Mesenchymal stem cell (in vitro differentiated cells and primary cell): ENCODE results near the gene OR5AP2.

ENCODE experiments used
- DNase-seq: peaks from one replicate; pipeline ENCODE4 v3.0.0-alpha.2; 2013
- H2AFZ ChIP-seq: one replicate; pipeline ENCODE4 v1.6.1; 2013; ENCODE audit warnings: low read depth, mild to moderate bottlenecking, control low read depth, inconsistent platforms, low read length, moderate library complexity
- H2AK5ac ChIP-seq: 2 replicates; pipeline ENCODE4 v1.6.1; 2013; ENCODE audit warnings: low read length, moderate library complexity, mild to moderate bottlenecking, inconsistent platforms; ENCODE audit not compliant: severe bottlenecking
- H2BK120ac ChIP-seq: one replicate; pipeline ENCODE4 v1.6.1; 2013; ENCODE audit warnings: low read depth, mild to moderate bottlenecking, inconsistent platforms, low read length, moderate library complexity
- H2BK12ac ChIP-seq, 2 experiments: one replicate each; pipeline ENCODE4 v1.6.1; 2013; ENCODE audit warnings: inconsistent platforms in 2 of 2, low read length in 2 of 2, mild to moderate bottlenecking in 2 of 2, moderate library complexity in 2 of 2, control low read depth in 1 of 2
- H2BK15ac ChIP-seq: one replicate; pipeline ENCODE4 v1.6.1; 2013; ENCODE audit warnings: mild to moderate bottlenecking, low read depth, inconsistent platforms; ENCODE audit not compliant: poor library complexity, severe bottlenecking
- H2BK5ac ChIP-seq: 2 replicates; pipeline ENCODE4 v1.6.1; 2013; ENCODE audit warnings: low read depth, mild to moderate bottlenecking, low read length, control low read depth, inconsistent platforms; ENCODE audit not compliant: poor library complexity, severe bottlenecking
- H3K14ac ChIP-seq, 2 experiments: one replicate each; pipeline ENCODE4 v1.6.1; 2013; ENCODE audit warnings: inconsistent platforms in 2 of 2, low read length in 2 of 2, control low read depth in 1 of 2, mild to moderate bottlenecking in 1 of 2, moderate library complexity in 1 of 2
- H3K18ac ChIP-seq, 2 experiments: one replicate each; pipeline ENCODE4 v1.6.1; 2013; ENCODE audit warnings: inconsistent platforms in 2 of 2, low read length in 2 of 2, control low read depth in 1 of 2, low read depth in 1 of 2, mild to moderate bottlenecking in 1 of 2
- H3K23ac ChIP-seq, 2 experiments: one replicate each; pipeline ENCODE4 v1.6.1; 2013; ENCODE audit warnings: inconsistent platforms in 2 of 2, low read length in 2 of 2, mild to moderate bottlenecking in 2 of 2, moderate library complexity in 2 of 2, control low read depth in 1 of 2
- H3K27ac ChIP-seq: 2 replicates; pipeline ENCODE4 v1.5.1; 2013; ENCODE audit warnings: mild to moderate bottlenecking, moderate library complexity, low read length, control low read depth, inconsistent platforms; ENCODE audit not compliant: poor library complexity, severe bottlenecking
- H3K27me3 ChIP-seq, 2 experiments: 2 replicates each; pipeline versions ENCODE4 v1.6.1 to v1.7.0; 2013; ENCODE audit warnings: low read length in 2 of 2, mild to moderate bottlenecking in 2 of 2, moderate library complexity in 2 of 2, control low read depth in 1 of 2, inconsistent platforms in 1 of 2; ENCODE audit not compliant: control insufficient read depth in 1 of 2, insufficient read depth in 1 of 2
- H3K36me3 ChIP-seq, 2 experiments: 2 replicates each; pipeline versions ENCODE4 v1.6.1 to v1.7.0; 2013; ENCODE audit warnings: low read length in 2 of 2, control low read depth in 1 of 2, inconsistent platforms in 1 of 2, low read depth in 1 of 2, mild to moderate bottlenecking in 1 of 2; ENCODE audit not compliant: insufficient read depth in 2 of 2, control insufficient read depth in 1 of 2
- H3K4ac ChIP-seq, 2 experiments: one replicate each; pipeline ENCODE4 v1.6.1; 2013; ENCODE audit warnings: inconsistent platforms in 2 of 2, low read length in 2 of 2, mild to moderate bottlenecking in 2 of 2, moderate library complexity in 2 of 2, control low read depth in 1 of 2, low read depth in 1 of 2
- H3K4me1 ChIP-seq: 2 replicates; pipeline ENCODE4 v1.6.1; 2013; ENCODE audit warnings: low read depth, low read length, control low read depth; ENCODE audit not compliant: control insufficient read depth, insufficient read depth
- H3K4me2 ChIP-seq: 2 replicates; pipeline ENCODE4 v1.6.1; 2013; ENCODE audit warnings: low read length, mild to moderate bottlenecking, inconsistent platforms; ENCODE audit not compliant: poor library complexity, severe bottlenecking
- H3K4me3 ChIP-seq, 2 experiments: 2 replicates each; pipeline versions ENCODE4 v1.5.1 to v1.7.0; 2013; ENCODE audit warnings: low read length in 2 of 2, mild to moderate bottlenecking in 2 of 2, control low read depth in 1 of 2, low read depth in 1 of 2; ENCODE audit not compliant: insufficient read depth in 1 of 2
- H3K79me1 ChIP-seq: replicated peaks from 2 replicates; pipeline ENCODE4 v1.6.1; 2013; ENCODE audit warnings: mild to moderate bottlenecking, control low read depth, low read length, inconsistent platforms; ENCODE audit not compliant: poor library complexity, severe bottlenecking
- H3K9ac ChIP-seq: 2 replicates; pipeline ENCODE4 v1.7.0; 2013; ENCODE audit warnings: mild to moderate bottlenecking, low read length, moderate library complexity
- H3K9me3 ChIP-seq: 2 replicates; pipeline ENCODE4 v1.7.0; 2013; ENCODE audit warnings: mild to moderate bottlenecking, low read length; ENCODE audit not compliant: control insufficient read depth
- H4K8ac ChIP-seq: one replicate; pipeline ENCODE4 v1.6.1; 2013; ENCODE audit warnings: inconsistent platforms, mild to moderate bottlenecking, low read length, moderate library complexity
- H4K91ac ChIP-seq: one replicate; pipeline ENCODE4 v1.6.1; 2013; ENCODE audit warnings: mild to moderate bottlenecking, low read length, inconsistent platforms
- WGBS: methylation state at CpG from one replicate; pipeline ENCODE4 v1.1.7; 2013; ENCODE audit warnings: mixed read lengths; 5-methylcytosine and 5-hydroxymethylcytosine counted together

Gene OR5AP2

DNA sequence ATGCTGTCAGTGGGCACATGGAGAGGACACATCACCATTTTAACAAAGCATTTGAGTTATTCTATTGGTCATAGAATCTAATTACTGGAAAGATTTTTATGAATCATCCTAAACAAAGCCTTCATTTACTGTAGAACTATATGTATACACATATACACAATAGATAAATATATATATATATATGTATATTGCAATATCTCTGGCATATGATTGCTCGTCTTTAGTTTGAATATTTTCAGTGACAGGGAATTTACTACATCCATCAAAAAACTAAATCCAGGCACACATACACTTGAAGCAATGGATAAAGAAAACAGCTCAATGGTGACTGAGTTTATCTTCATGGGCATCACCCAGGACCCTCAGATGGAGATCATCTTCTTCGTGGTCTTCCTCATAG, 21.1 kb upstream of the OR5AP2 start, which contains the start of gene OR5AR1:
OR5AR1 (plus strand) TSS at position 301 of the 400 bp plus-strand sequence; CDS start at position 301, 0 bp downstream.
- Histone ChIP-seq H3K14ac (no peak within 1 kb of the TSS), H2BK15ac (no peak within 1 kb of the TSS), H2AK5ac (no peak within 1 kb of the TSS), H2AFZ (no peak within 1 kb of the TSS), H3K4ac (no peak within 1 kb of the TSS), H4K91ac (no peak within 1 kb of the TSS), H4K8ac (no peak within 1 kb of the TSS), H3K27ac (no peak within 1 kb of the TSS), H3K9me3 (no peaks in the 10 kb centered on the region), H2BK12ac (no peak within 1 kb of the TSS), H3K18ac (no peak within 1 kb of the TSS), H3K79me1 (no peaks in the 10 kb centered on the region), H3K4me1 (no peaks in the 10 kb centered on the region), H3K27me3 (no peaks in the 10 kb centered on the region), H3K4me3 (no peak within 1 kb of the TSS), H3K4me2 (no peak within 1 kb of the TSS), H3K23ac (no peak within 1 kb of the TSS), H3K36me3 (no peaks in the 10 kb centered on the region), H2BK5ac (no peak within 1 kb of the TSS), H3K9ac (no peak within 1 kb of the TSS), H2BK120ac (no peak within 1 kb of the TSS)
- DNase-seq = no peak
- 100% methylated on average over 1 of the region's 2 CpGs for WGBS

DNA sequence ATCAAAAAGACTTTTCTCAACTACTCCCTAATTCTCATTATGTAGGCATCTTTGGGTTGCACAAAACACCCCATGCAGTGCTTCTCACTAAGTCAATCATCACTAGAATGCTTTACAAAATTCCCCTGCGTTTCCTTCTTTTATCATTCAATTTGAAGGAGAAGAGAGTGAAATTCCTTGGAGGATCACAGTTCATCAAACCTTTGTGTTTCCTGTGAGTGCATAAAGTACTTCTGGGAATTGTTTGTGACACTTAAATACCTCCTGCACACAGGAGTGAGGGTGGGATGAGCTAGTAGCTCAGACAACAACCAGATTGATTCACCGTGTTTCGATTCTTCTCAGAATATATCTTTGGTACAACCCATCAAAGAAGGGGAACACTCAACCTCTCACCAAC, 17.5 kb upstream of the OR5AP2 start:
- H3K4me2 ChIP-seq = no peak overlapping the region
- no peak overlapping the region for H3K4ac ChIP-seq
- H2BK12ac ChIP-seq = no peak overlapping the region
- H3K79me1 ChIP-seq = no peaks in the 10 kb centered on the region
- H2BK15ac ChIP-seq = no peak overlapping the region
- no peaks in the 10 kb centered on the region for H3K9me3 ChIP-seq
- no peak overlapping the region for H2BK5ac ChIP-seq
- no peak overlapping the region for H3K4me3 ChIP-seq
- no peak overlapping the region for H2AK5ac ChIP-seq
- H4K8ac ChIP-seq = no peak overlapping the region
- H3K27ac ChIP-seq = no peak overlapping the region
- H3K36me3 ChIP-seq = no peaks in the 10 kb centered on the region
- H3K4me1 ChIP-seq = no peaks in the 10 kb centered on the region
- no peak overlapping the region for H3K23ac ChIP-seq
- H3K14ac ChIP-seq = no peak overlapping the region
- no peak overlapping the region for H3K18ac ChIP-seq
- no peak overlapping the region for H2BK120ac ChIP-seq
- no peak overlapping the region for H4K91ac ChIP-seq
- WGBS = no CpG with 5 or more reads among the region's 3 CpGs
- no peak overlapping the region for H2AFZ ChIP-seq
- H3K27me3 ChIP-seq = no peaks in the 10 kb centered on the region
- no peak overlapping the region for H3K9ac ChIP-seq
- no peak for DNase-seq

DNA sequence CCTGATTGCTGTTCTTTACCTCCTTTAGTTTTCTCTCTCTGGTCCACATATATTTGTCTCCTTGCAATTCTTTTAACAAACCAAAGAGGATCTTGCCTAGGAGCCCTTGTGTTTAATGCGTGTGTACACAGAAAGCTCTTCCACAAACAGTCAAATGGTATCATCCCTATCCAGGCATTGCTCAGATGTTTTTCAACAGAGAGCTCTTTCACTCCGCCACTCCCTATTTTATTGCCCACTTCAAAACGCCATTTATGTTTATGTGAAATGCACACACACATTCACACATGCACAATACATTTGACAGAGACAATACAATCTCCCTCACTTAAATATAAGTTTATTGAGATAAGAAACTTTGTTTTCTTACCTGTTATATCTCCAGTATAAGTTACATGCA, 4.7 kb downstream of the OR5AP2 start:
- no peak overlapping the region for H3K23ac ChIP-seq
- H2AK5ac ChIP-seq = no peak overlapping the region
- H2AFZ ChIP-seq = no peak overlapping the region
- H3K14ac ChIP-seq = no peak overlapping the region
- no peak overlapping the region for H3K4ac ChIP-seq
- H3K27me3 ChIP-seq = no peaks in the 10 kb centered on the region
- H3K9ac ChIP-seq = no peak overlapping the region
- no peak overlapping the region for H3K4me2 ChIP-seq
- H3K36me3 ChIP-seq = no peaks in the 10 kb centered on the region
- H2BK12ac ChIP-seq = no peak overlapping the region
- no peaks in the 10 kb centered on the region for H3K4me1 ChIP-seq
- no peak for DNase-seq
- H3K27ac ChIP-seq = no peak overlapping the region
- H3K18ac ChIP-seq = no peak overlapping the region
- no peak overlapping the region for H4K8ac ChIP-seq
- no peak overlapping the region for H4K91ac ChIP-seq
- H2BK5ac ChIP-seq = no peak overlapping the region
- H3K4me3 ChIP-seq = no peak overlapping the region
- WGBS = 75% methylated on average over 2 of the region's 3 CpGs
- no peak overlapping the region for H2BK120ac ChIP-seq
- no peak overlapping the region for H2BK15ac ChIP-seq
- H3K9me3 ChIP-seq = no peaks in the 10 kb centered on the region
- H3K79me1 ChIP-seq = no peaks in the 10 kb centered on the region

DNA sequence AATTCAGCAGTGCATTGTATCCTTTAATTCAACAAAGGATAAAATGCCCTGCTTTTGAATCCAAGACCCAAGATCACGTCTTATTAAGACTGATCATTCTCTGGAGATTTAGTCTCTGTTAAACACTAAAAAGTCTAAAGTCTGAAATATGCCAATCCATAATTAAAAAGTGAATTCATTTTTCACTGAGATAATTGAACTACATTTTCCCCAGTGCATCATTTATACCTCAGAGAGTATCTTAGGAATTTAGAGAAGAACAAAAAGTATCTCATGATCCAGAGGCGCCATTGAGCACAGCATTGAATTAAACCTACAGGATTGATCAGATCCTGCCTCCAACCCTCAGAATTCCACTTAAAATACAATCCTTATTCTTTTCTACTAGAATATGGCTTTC, 5.4 kb downstream of the OR5AP2 start:
- no peak overlapping the region for H3K4me2 ChIP-seq
- H2AFZ ChIP-seq = no peak overlapping the region
- no peak overlapping the region for H3K18ac ChIP-seq
- no peak for DNase-seq
- H3K27me3 ChIP-seq = no peaks in the 10 kb centered on the region
- H2AK5ac ChIP-seq = no peak overlapping the region
- no peaks in the 10 kb centered on the region for H3K36me3 ChIP-seq
- 57% methylated on average over 1 of the region's 2 CpGs for WGBS
- no peak overlapping the region for H2BK120ac ChIP-seq
- H3K27ac ChIP-seq = no peak overlapping the region
- H3K4me3 ChIP-seq = no peak overlapping the region
- H2BK5ac ChIP-seq = no peak overlapping the region
- H3K23ac ChIP-seq = no peak overlapping the region
- no peak overlapping the region for H3K9ac ChIP-seq
- no peak overlapping the region for H4K8ac ChIP-seq
- H3K79me1 ChIP-seq = no peaks in the 10 kb centered on the region
- H3K4ac ChIP-seq = no peak overlapping the region
- no peaks in the 10 kb centered on the region for H3K4me1 ChIP-seq
- H3K9me3 ChIP-seq = no peaks in the 10 kb centered on the region
- no peak overlapping the region for H2BK12ac ChIP-seq
- H2BK15ac ChIP-seq = no peak overlapping the region
- H4K91ac ChIP-seq = no peak overlapping the region
- no peak overlapping the region for H3K14ac ChIP-seq
